Gastroesophageal sphincter (tissue), 3 donors: ENCODE data around the gene GRK5.

Source experiments
- CTCF ChIP-seq, 4 experiments: fragments of 200-600 bp in 2 of 4; fragments of 450-650 bp in 2 of 4; sonication (generic) in 1 of 4; IDR thresholded peaks; one replicate each; pipeline ENCODE4 v1.5.1; 2017 to 2019; ENCODE audit warnings: antibody characterized with exemption in 4 of 4, mild to moderate bottlenecking in 2 of 4, moderate library complexity in 2 of 4
- EP300 ChIP-seq: sonication (generic); formaldehyde crosslinking; IDR thresholded peaks from one replicate; pipeline ENCODE4 v1.6.1; 2017; ENCODE audit warnings: antibody characterized with exemption, mild to moderate bottlenecking
- POLR2A ChIP-seq, 2 donors: fragments of 450-650 bp; IDR thresholded peaks; one replicate each; pipeline ENCODE4 v1.6.1; 2017; ENCODE audit warnings: antibody characterized with exemption in 2 of 2, mild to moderate bottlenecking in 2 of 2, moderate library complexity in 1 of 2
- POLR2AphosphoS5 ChIP-seq: sonication (generic); formaldehyde crosslinking; IDR thresholded peaks from one replicate; pipeline ENCODE4 v1.6.1; 2017; ENCODE audit warnings: antibody characterized with exemption

GRCh38 chr10:119404719-119405519, 197.5 kb downstream of the GRK5 start:
- TF ChIP-seq CTCF (IDR thresholded peaks at IDR 0.05): no peak
- TF ChIP-seq POLR2AphosphoS5: no peak
- TF ChIP-seq EP300: no peak
- TF ChIP-seq POLR2A (IDR thresholded peaks at IDR 0.05): no peak
